GM18519 (cell line): ENCODE data around the gene DYNLT5.
"Not testable (repeated sequence)": the region's sequence is repeated elsewhere in the genome, so short reads cannot be mapped to it uniquely, and the experiment has no call there.

Experiments
- ATAC-seq: cut with Tn5 transposase; IDR thresholded peaks from one replicate; pipeline ENCODE4 v1.9.1; 2021; ENCODE audit warnings: mild to moderate bottlenecking, moderate library complexity; ENCODE audit not compliant: unreplicated experiment, low FRiP score

The DYNLT5 gene

GRCh38 chr1:66752000-66752592, at the start of gene DYNLT5:
TSS of gene DYNLT5 (plus strand) at chr1:66752459. CDS start at chr1:66754659, 2,200 bp downstream.
- no peak for ATAC-seq

DNA sequence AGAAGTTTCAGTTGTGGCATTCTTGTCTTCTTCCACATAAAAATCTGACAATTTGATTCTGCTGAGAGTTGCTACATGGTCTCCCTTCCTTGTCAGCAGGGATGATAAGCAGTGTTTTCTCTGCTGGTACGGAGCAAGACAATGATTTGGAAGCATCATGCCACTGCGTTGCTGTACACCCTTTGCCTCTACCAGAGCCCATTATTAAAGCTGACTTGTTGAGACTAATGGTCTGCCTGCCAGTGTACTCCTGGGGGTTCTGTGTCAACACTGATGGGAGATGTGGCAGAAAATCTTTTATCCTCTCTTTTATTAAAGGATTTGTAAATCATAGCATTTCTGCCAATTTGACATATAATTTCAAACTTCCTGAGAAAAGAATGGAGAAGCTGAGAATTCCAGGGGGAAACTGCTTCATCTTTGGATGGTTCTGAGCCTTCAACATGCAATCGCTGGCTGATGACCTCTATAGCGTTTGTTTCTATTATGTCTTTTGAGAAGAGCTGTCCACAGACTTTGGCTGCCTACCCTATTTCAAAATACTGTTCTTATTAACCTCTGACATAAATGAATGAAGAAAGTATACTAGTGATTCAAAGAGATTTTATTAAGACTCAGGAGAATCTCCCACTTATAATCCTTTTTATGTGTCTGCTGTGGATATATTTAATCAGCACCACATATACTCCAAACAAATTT, 47.9 kb upstream of the DYNLT5 start:
- no peak for ATAC-seq

DNA sequence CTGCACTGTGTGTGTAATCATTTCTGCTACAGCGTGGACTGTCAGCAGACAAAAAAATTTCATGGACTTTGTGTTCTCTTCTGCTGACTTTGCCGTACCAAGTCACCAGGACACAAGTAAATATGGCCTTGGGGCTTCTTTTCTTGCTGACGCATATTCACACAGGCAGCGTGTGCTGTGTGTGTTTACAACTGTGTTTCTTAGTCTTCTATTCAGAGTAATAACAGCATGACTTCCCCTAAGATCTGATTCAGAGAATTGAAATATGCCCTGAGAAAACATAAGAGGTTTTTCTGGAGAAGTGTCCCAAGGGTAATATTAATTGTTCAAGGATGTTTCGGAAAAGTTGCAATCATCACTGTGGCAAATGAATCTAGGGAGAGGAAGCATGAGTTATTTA, 47.1 kb upstream of the DYNLT5 start:
- ATAC-seq = no peak

- no peak for ATAC-seq
Observed at GRCh38 chr1:66711420-66711819, 40.8 kb upstream of the DYNLT5 start.

GRCh38 chr1:66712839-66713238, 39.4 kb upstream of the DYNLT5 start:
- no peak for ATAC-seq

- ATAC-seq = no peak
Observed at GRCh38 chr1:66723985-66724384, 28.3 kb upstream of the DYNLT5 start.

GRCh38 chr1:66725885-66726665, 26.2 kb upstream of the DYNLT5 start:
- peak; percentile 85 for ATAC-seq

DNA sequence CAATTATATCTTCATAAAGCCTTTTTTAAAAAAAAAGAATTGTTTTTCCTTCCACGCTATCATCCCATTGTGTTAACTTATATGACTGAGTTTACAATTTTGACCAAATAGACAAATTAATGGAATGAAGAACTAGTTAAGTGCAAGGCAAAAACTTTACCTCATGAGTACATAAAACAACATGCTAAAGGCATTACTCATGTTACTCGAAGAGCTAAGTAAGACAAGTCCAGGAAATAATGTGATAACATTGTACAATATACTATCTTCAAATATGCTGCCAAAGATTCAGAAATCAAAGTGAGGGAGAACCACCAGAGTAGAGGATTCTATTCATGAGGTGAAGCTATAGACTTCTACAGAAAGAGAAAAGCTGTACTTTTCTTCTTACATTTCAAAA, 24.2 kb upstream of the DYNLT5 start:
- no peak for ATAC-seq

GRCh38 chr1:66728716-66729115, 23.5 kb upstream of the DYNLT5 start:
- ATAC-seq = not testable (repeated sequence)

- ATAC-seq = no peak
Observed at GRCh38 chr1:66729119-66729518, 23.1 kb upstream of the DYNLT5 start.

DNA sequence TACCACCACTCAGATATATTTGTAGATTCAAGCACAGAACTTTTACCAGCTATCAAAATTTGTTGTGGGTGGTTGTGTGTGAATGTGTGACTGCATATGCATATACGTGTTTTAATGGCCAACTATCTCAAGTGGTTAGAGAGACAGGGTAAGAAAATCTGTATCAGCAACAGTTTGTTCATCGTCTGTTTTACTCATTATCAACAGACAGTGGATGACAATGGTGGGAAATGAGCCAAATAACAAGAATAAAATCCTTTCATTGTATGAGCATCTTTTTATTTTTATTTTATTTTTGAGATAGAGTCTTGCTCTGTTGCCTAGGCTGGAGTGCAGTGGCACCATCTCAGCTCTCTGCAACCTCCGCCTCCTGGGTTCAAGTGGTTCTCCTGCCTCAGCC, 22.7 kb upstream of the DYNLT5 start:
- ATAC-seq = no peak

GRCh38 chr1:66730462-66730861, 21.8 kb upstream of the DYNLT5 start:
- ATAC-seq = no peak

DNA sequence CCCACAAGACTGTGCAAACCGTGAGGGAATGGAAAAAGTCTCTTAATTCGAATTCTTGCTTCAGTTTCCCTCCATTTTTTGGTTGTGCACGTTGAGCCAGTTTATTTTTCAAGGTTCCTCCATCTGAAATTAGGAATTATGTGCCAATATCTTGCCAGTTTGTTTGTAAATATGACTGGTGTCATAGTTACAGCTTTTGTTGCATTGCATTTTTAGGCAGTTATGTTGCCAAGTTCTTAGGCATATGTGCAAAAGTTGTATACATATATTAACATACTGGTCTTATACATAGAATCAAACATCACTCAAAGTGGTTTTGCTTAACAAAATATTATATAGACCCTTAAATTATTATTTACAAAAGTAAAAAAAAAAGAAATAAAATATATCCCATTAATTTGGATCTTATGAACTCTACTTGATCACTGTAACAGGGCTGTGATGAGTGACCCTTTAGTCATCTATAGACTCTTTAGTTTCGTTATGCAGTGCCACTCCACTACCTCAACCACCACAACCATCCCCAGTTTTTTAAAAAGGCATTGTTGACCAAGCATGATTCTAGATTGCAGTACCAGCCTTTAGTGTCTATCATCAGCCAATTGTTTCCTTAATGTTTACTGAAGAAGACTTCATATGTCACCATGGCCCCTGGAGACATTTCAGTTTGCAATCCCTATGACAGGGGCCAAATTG, 20.9 kb upstream of the DYNLT5 start:
- peak; percentile 40 for ATAC-seq

- peak; percentile 67 for ATAC-seq
Observed at GRCh38 chr1:66732407-66733166, 19.7 kb upstream of the DYNLT5 start.

DNA sequence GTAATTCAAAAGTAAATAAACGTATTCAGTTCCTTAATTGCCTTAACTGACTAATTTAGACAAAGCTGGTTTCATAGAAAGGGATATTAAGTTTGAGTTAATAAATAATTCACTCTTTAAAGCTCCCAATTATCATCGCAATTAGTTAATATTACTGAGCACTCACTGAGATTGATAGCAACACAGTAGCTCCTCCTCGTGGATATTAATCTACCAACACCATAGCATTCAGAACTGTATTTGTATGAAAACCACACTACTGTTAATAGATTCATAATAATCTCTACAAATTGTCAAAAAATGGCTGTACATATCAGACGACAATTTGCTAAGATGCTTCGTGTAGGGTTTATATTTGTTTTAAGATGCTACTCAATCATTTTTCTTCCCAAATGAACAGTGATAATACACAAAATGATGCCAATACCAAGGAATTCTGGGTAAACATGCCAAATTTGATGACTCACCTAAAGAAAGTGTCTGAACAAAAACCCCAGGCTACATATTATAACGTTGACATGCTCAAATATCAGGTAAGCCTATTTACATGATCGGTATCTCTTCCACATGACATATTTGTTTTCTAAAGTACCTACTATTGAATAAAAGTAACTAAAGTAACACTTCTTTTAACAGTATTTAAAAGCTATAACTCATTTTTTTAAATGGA, 18.8 kb upstream of the DYNLT5 start:
- no peak for ATAC-seq

GRCh38 chr1:66734531-66734930, 17.7 kb upstream of the DYNLT5 start:
- not testable (repeated sequence) for ATAC-seq

DNA sequence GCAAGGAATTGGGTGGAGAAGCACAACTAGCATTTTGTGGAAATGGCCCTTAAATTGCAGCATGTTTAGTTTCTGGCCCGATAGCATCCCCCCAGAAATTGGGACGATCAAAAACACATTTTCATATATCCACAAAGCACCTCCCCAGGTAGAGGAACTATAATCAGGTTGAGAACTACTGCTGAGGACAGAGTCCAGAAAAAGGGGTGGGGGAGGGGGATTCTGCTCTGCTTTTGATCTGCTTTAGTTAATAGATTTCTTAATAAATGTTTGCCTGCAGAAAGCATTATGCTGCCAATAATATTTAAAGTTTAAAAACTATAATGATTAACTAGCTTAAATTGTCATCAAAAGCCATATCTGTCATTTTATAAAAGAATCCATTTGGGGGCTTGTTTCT, 14.4 kb upstream of the DYNLT5 start:
- ATAC-seq = no peak

- no peak for ATAC-seq
Observed at GRCh38 chr1:66739401-66740157, 12.7 kb upstream of the DYNLT5 start.

DNA sequence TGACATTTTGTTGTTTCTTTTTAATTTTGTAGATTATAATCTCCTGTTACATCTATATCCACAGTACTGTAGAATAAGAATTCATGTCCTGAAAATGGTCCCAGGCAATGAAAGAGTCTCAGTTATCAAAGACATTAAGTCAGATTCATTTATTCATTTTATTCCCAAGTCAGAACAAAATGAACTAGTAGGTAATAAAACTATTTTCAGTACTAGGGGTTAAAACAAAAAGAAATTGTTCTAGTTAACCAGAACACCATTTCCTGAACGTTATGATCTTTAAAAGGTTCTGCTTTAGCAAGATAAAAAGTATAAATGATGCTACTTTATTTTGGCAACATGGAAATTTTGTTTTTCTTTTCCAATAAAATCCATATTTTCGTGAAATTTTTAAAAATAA, 6.8 kb upstream of the DYNLT5 start:
- ATAC-seq = no peak
